ENCODE data around the gene DNM3. TPM values are rescaled to one million over a fixed set of nuclear protein-coding genes. Genes with fewer than 3 reads are reported as not detected.

The DNM3 gene
- total and polyA plus RNA-seq, 10 of the 15 experiments (the other 5 are each of a cell fraction or from before 2014, with no cell fraction given), result 0.03 to 1.5 (median 0.08) TPM; not detected in 3

GRCh38 chr1:172398970-172399755 lies 557.9 kb downstream of the DNM3 start (continued):
- TF ChIP-seq RAD21 (IDR thresholded peaks at IDR 0.05; ENCODE audit: insufficient read depth, low read depth, low read length) (peak; percentile 76), SUZ12 (IDR thresholded peaks at IDR 0.05; ENCODE audit: unreplicated experiment) (no peak), YY1 (IDR thresholded peaks at IDR 0.05; ENCODE audit: low read depth, low read length) (peak; percentile 49; the same call in 1 of the 2 replicates), POLR2AphosphoS2 (IDR thresholded peaks at IDR 0.05; ENCODE audit: low read depth, low read length) (no peak), KDM1A (IDR thresholded peaks at IDR 0.05; ENCODE audit: borderline replicate concordance) (no peak), KLF5 (IDR thresholded peaks at IDR 0.05; ENCODE audit: partially characterized antibody) (no peak), MXI1 (IDR thresholded peaks at IDR 0.05; ENCODE audit: low read depth, low read length) (no peak), CBX5 (IDR thresholded peaks at IDR 0.05; ENCODE audit: low read depth) (no peak), WRNIP1 (IDR thresholded peaks at IDR 0.05; ENCODE audit: borderline replicate concordance, low read depth, low read length) (no peak), SIN3A (IDR thresholded peaks at IDR 0.05; ENCODE audit: low read depth, low read length) (no peak), IKZF1 (conservative IDR thresholded peaks at IDR 0.05) (0 out of 2 replicates have a peak, but pooled peaks have one; percentile 23), RELA (IDR thresholded peaks at IDR 0.05; ENCODE audit: borderline replicate concordance, partially characterized antibody) (no peak), NR2C2 (IDR thresholded peaks at IDR 0.05; ENCODE audit: borderline replicate concordance, control insufficient read depth, insufficient read length, low read depth) (no peak), MLLT1 (IDR thresholded peaks at IDR 0.05) (0 out of 2 replicates have a peak, but pooled peaks have one; percentile 28), IRF3 (IDR thresholded peaks at IDR 0.05) (no peak), BHLHE40 (IDR thresholded peaks at IDR 0.05; ENCODE audit: borderline replicate concordance in 1 of 2, low read depth in 2 of 2, low read length in 1 of 2) (no peak), RELB (IDR thresholded peaks at IDR 0.05; ENCODE audit: low read depth) (peak; percentile 28; the same call in 1 of the 2 replicates), CEBPZ (IDR thresholded peaks at IDR 0.05; ENCODE audit: low read depth, low read length) (no peak), SMC3 (IDR thresholded peaks at IDR 0.05; ENCODE audit: borderline replicate concordance, low read length) (peak; percentile 77; the same call in 1 of the 2 replicates), POU2F2 (IDR thresholded peaks at IDR 0.05; ENCODE audit: borderline replicate concordance, low read depth, low read length) (no peak), MAX (IDR thresholded peaks at IDR 0.05; ENCODE audit: low read depth, low read length) (no peak), ZNF217 (IDR thresholded peaks at IDR 0.05) (no peak)

Data from GM12878 (cell line).